HepG2 (cell line): Measurements from ENCODE around the gene PFAS. TPM values are rescaled to one million over a fixed set of nuclear protein-coding genes. Genes with fewer than 3 reads are reported as not detected.
A peak's percentile ranks its signal among the peaks of the same experiment; 100 is the strongest.

Source experiments
- ADNP ChIP-seq: sonication (generic); formaldehyde crosslinking; IDR thresholded peaks from 2 replicates; pipeline ENCODE4 v1.4.0; 2020; ENCODE audit warnings: missing genetic modification reagents
- AHDC1 ChIP-seq: sonication (generic); formaldehyde crosslinking; IDR thresholded peaks from 2 replicates; pipeline ENCODE4 v1.5.1; 2020; ENCODE audit warnings: mild to moderate bottlenecking, missing genetic modification reagents, borderline replicate concordance
- EP300 ChIP-seq, 3 experiments: sonication (generic) in 1 of 3; formaldehyde crosslinking in 1 of 3; IDR thresholded peaks; 2 replicates each; pipeline versions ENCODE4 v1.5.1 to v1.6.1; 2011 to 2020; ENCODE audit warnings: low read depth in 2 of 3, low read length in 2 of 3, borderline replicate concordance in 1 of 3, improper control_type of control experiment in 1 of 3, mild to moderate bottlenecking in 1 of 3, missing genetic modification reagents in 1 of 3, moderate library complexity in 1 of 3
- GATA4 ChIP-seq: sonication (generic); IDR thresholded peaks from 2 replicates; pipeline ENCODE4 v1.6.1; 2016; ENCODE audit warnings: antibody characterized with exemption, low read depth, borderline replicate concordance
- GPN1 ChIP-seq: sonication (generic); formaldehyde crosslinking; IDR thresholded peaks from 2 replicates; pipeline ENCODE4 v1.5.1; 2020; ENCODE audit warnings: missing genetic modification reagents, borderline replicate concordance
- KDM2A ChIP-seq: sonication (generic); formaldehyde crosslinking; IDR thresholded peaks from 2 replicates; pipeline ENCODE4 v1.4.0; 2020; ENCODE audit warnings: low read depth, missing genetic modification reagents, borderline replicate concordance
- MAF1 ChIP-seq: sonication (generic); formaldehyde crosslinking; IDR thresholded peaks from 2 replicates; pipeline ENCODE4 v1.5.0; 2020; ENCODE audit warnings: missing genetic modification reagents, borderline replicate concordance
- NCOR1 ChIP-seq: fragments of 200-600 bp; sonication (generic); IDR thresholded peaks from 2 replicates; pipeline ENCODE4 v1.7.0; 2017; ENCODE audit warnings: antibody characterized with exemption, low read length, borderline replicate concordance
- NR2F2 ChIP-seq: IDR thresholded peaks from 2 replicates; pipeline ENCODE4 v1.6.1; 2012; ENCODE audit warnings: low read depth, inconsistent platforms, borderline replicate concordance
- PLRG1 ChIP-seq: fragments of 450-650 bp; conservative IDR thresholded peaks from 2 replicates; pipeline ENCODE4 v1.6.1; 2016
- RNF2 ChIP-seq: fragments of 450-650 bp; conservative IDR thresholded peaks from 2 replicates; pipeline ENCODE4 v1.6.1; 2016; ENCODE audit warnings: low read depth
- SIN3A ChIP-seq: IDR thresholded peaks from 2 replicates; pipeline ENCODE4 v1.6.1; 2011; ENCODE audit warnings: low read depth, mild to moderate bottlenecking, control low read depth, low read length, borderline replicate concordance
- SRF ChIP-seq: IDR thresholded peaks from 2 replicates; pipeline ENCODE4 v1.6.1; 2011; ENCODE audit warnings: mild to moderate bottlenecking, low read depth, low read length, moderate library complexity
- WIZ ChIP-seq: sonication (generic); formaldehyde crosslinking; IDR thresholded peaks from 2 replicates; pipeline ENCODE4 v1.5.1; 2020; ENCODE audit warnings: mild to moderate bottlenecking, missing genetic modification reagents
- ZMYM3 ChIP-seq: sonication (generic); formaldehyde crosslinking; IDR thresholded peaks from 2 replicates; pipeline ENCODE4 v1.5.1; 2020; ENCODE audit warnings: mild to moderate bottlenecking, missing genetic modification reagents
- ZNF34 ChIP-seq: sonication (generic); formaldehyde crosslinking; IDR thresholded peaks from 2 replicates; pipeline ENCODE4 v1.4.0; 2020; ENCODE audit warnings: mild to moderate bottlenecking, missing genetic modification reagents, borderline replicate concordance
- ZNF569 ChIP-seq: sonication (generic); formaldehyde crosslinking; IDR thresholded peaks from 2 replicates; pipeline ENCODE4 v1.5.0; 2020; ENCODE audit warnings: mild to moderate bottlenecking, missing genetic modification reagents, moderate library complexity, borderline replicate concordance
- ZNF629 ChIP-seq: sonication (generic); formaldehyde crosslinking; conservative IDR thresholded peaks from 2 replicates; pipeline ENCODE4 v1.5.0; 2020; ENCODE audit warnings: missing genetic modification reagents
- ZSCAN31 ChIP-seq: sonication (generic); formaldehyde crosslinking; IDR thresholded peaks from 2 replicates; pipeline ENCODE4 v1.5.0; 2020; ENCODE audit warnings: low read depth, mild to moderate bottlenecking, missing genetic modification reagents
- polyA plus RNA-seq, 8 experiments: library from polyadenylated mRNA; depleted of rRNA in 3 of 8; stranded (reverse) in 7 of 8; unstranded in 1 of 8; fragments of >200 nt; fragmentation: Illumina TruSeq in 4 of 8; extraction: Trizol in 4 of 8; gene quantifications; 2 replicates each; pipeline versions ENCODE4 v1.2.1 to v1.2.3, GENCODE V29; 2011 to 2016; ENCODE audit warnings: low read depth in 4 of 8, missing spikeins in 1 of 8, mixed read lengths in 1 of 8; ENCODE audit not compliant: insufficient read depth in 1 of 8
- total RNA-seq, 5 experiments: library from RNA; depleted of rRNA; stranded (reverse); fragments of >200 nt; fragmentation: Illumina TruSeq; extraction: Trizol; gene quantifications; 2 replicates each; pipeline ENCODE4 v1.2.3, GENCODE V29; 2016; ENCODE audit warnings: low read depth in 1 of 5
- TF ChIP-seq, protein P1 (sequence below): sonication (generic); formaldehyde crosslinking; IDR thresholded peaks from 2 replicates; pipeline ENCODE4 v1.9.0; 2021; ENCODE audit warnings: missing genetic modification reagents, borderline replicate concordance
- TF ChIP-seq, protein P2 (sequence below): sonication (generic); formaldehyde crosslinking; conservative IDR thresholded peaks from 2 replicates; pipeline ENCODE4 v1.4.0; 2020; ENCODE audit warnings: missing genetic modification reagents

Gene PFAS
- total and polyA plus RNA-seq, 2 of the 13 experiments (the other 11 are each of a cell fraction or from before 2014, with no cell fraction given), result 49.4 to 58.2 TPM

GRCh38 chr17:8273884-8274444, 24.9 kb downstream of the PFAS start (continued):
- TF ChIP-seq WIZ (CRISPR knock-in tag) (no peak), PLRG1 (no peak), GPN1 (CRISPR knock-in tag) (no peak), ZNF34 (CRISPR knock-in tag) (no peak), SIN3A (no peak), GATA4 (peak; percentile 48; the same call in 1 of the 2 replicates), ZMYM3 (CRISPR knock-in tag) (peak; percentile 78; the same call in 1 of the 2 replicates), EP300 (IDR thresholded peaks at IDR 0.05; ENCODE audit: low read depth in 2 of 2, low read length in 2 of 2) (peak in 1 of 2 experiments; percentile 86; a peak in 2 of 4 replicates), EP300 (CRISPR knock-in tag; IDR thresholded peaks at IDR 0.05; ENCODE audit: borderline replicate concordance) (peak; percentile 60; the same call in 1 of the 2 replicates), SRF (no peak), ZNF629 (CRISPR knock-in tag) (peak; percentile 93), RNF2 (no peak), NCOR1 (peak; percentile 91), MAF1 (CRISPR knock-in tag) (no peak), NR2F2 (peak; percentile 96), ZNF569 (CRISPR knock-in tag) (no peak), ZSCAN31 (CRISPR knock-in tag) (no peak), KDM2A (CRISPR knock-in tag) (no peak), ADNP (no peak), AHDC1 (peak; percentile 93)
- TF ChIP-seq, protein P1, sequence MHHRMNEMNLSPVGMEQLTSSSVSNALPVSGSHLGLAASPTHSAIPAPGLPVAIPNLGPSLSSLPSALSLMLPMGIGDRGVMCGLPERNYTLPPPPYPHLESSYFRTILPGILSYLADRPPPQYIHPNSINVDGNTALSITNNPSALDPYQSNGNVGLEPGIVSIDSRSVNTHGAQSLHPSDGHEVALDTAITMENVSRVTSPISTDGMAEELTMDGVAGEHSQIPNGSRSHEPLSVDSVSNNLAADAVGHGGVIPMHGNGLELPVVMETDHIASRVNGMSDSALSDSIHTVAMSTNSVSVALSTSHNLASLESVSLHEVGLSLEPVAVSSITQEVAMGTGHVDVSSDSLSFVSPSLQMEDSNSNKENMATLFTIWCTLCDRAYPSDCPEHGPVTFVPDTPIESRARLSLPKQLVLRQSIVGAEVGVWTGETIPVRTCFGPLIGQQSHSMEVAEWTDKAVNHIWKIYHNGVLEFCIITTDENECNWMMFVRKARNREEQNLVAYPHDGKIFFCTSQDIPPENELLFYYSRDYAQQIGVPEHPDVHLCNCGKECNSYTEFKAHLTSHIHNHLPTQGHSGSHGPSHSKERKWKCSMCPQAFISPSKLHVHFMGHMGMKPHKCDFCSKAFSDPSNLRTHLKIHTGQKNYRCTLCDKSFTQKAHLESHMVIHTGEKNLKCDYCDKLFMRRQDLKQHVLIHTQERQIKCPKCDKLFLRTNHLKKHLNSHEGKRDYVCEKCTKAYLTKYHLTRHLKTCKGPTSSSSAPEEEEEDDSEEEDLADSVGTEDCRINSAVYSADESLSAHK (CRISPR knock-in tag), result no peak
- TF ChIP-seq, protein P2, sequence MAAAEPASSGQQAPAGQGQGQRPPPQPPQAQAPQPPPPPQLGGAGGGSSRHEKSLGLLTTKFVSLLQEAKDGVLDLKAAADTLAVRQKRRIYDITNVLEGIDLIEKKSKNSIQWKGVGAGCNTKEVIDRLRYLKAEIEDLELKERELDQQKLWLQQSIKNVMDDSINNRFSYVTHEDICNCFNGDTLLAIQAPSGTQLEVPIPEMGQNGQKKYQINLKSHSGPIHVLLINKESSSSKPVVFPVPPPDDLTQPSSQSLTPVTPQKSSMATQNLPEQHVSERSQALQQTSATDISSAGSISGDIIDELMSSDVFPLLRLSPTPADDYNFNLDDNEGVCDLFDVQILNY, result no peak
